HG03025 (cell line): ENCODE results near the gene IGFBP4.

Source experiments
- ATAC-seq: cut with Tn5 transposase; IDR thresholded peaks from one replicate; pipeline ENCODE4 v1.9.1; 2021; ENCODE audit warnings: mild to moderate bottlenecking, moderate library complexity; ENCODE audit not compliant: unreplicated experiment, low FRiP score

Gene IGFBP4

DNA sequence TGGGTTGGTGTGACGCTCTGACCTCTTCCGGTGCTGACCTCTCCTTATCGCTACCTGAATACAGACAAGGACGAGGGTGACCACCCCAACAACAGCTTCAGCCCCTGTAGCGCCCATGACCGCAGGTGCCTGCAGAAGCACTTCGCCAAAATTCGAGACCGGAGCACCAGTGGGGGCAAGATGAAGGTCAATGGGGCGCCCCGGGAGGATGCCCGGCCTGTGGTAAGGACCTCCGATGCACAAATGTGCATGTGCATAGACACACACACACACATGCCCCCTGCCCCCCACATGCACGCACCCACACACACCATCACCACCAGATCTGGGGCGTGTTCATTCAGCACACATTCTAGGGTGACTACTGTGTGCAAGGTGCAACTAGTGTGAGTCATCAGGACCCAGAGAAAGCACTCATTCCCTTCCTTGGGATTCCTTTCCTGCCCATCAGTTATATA is 9.7 kb downstream of the IGFBP4 start:
- ATAC-seq: no peak

DNA sequence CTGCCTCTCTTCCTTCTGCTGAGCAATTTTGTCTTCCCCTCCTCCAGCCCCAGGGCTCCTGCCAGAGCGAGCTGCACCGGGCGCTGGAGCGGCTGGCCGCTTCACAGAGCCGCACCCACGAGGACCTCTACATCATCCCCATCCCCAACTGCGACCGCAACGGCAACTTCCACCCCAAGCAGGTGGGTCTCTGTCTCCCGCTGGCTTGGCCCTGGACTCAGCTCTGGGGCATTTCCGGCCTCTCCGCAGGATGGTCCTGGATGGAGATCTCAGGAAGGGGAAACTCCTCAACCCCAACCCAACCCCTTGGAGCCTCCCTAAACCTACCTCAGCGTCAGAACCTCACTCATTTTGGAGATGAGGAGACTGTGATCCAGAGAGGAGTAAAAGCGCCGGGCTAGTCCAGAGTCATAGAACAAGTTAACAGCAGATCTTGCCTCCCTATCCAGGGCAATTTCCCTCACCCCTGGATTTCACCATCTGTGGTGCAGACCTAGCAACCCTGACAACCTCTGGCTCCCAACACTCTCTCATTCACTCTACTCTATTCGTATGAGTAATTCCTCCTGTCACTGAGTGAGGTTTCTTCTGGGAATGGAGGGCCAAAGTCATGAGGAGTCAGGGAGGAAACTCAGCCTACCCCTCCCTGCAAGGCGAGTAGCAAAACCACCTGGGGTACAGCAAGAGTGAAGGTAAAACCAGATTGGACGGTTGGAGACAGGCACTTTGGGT is 10.8 kb downstream of the IGFBP4 start:
- no peak for ATAC-seq

GRCh38 chr17:40454613-40454995 is 11.4 kb downstream of the IGFBP4 start:
- ATAC-seq: no peak

DNA sequence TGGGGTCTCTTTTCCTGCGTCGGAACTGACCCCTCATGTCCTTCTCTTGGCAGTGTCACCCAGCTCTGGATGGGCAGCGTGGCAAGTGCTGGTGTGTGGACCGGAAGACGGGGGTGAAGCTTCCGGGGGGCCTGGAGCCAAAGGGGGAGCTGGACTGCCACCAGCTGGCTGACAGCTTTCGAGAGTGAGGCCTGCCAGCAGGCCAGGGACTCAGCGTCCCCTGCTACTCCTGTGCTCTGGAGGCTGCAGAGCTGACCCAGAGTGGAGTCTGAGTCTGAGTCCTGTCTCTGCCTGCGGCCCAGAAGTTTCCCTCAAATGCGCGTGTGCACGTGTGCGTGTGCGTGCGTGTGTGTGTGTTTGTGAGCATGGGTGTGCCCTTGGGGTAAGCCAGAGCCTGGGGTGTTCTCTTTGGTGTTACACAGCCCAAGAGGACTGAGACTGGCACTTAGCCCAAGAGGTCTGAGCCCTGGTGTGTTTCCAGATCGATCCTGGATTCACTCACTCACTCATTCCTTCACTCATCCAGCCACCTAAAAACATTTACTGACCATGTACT is 13.2 kb downstream of the IGFBP4 start:
- no peak for ATAC-seq

DNA sequence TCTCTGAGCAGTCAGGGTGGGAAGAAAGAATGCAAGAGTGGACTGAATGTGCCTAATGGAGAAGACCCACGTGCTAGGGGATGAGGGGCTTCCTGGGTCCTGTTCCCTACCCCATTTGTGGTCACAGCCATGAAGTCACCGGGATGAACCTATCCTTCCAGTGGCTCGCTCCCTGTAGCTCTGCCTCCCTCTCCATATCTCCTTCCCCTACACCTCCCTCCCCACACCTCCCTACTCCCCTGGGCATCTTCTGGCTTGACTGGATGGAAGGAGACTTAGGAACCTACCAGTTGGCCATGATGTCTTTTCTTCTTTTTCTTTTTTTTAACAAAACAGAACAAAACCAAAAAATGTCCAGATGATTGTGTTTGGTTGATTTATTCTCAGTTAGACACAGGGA is 14.1 kb downstream of the IGFBP4 start:
- no peak for ATAC-seq

DNA sequence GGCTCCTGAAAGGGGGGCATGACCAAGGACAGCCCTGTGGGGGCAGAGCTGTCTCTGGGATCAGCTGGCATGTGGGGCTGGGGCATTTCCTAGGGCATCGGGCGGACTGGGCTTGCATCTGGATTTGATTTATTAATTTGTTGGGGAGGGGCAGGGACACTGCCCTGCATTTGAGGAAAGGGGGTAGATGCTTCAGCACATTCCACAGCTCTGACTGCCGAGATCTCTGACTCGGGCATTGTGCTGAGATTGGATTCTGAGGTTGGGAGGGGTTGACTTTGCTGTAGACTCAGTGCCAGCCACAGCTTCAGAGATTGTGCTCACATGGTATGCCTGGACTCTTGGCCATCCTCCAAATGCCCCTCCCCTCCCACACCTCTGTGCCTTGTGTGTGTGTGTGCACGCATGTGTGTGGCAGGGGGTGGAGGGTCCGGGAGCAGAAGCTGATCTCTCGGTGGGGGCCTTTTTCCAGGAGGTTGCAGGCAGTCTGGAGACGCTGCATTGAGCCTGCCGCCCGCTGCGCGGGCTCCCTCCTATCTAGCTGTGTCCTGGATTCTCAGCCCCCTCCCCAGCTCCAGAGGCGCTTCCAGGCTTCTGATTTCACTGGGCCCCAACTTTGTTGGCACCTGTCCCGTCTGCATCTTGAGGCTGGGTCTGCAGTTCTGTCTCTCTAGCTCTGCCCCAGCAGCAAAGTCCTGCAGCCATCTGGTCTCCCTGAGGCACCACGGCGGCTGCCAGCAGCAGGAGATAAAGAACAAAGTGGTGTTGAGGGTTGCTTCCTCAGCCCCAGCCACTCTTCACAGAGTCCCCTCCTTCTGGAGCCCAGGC is 14.9 kb downstream of the IGFBP4 start:
- no peak for ATAC-seq

DNA sequence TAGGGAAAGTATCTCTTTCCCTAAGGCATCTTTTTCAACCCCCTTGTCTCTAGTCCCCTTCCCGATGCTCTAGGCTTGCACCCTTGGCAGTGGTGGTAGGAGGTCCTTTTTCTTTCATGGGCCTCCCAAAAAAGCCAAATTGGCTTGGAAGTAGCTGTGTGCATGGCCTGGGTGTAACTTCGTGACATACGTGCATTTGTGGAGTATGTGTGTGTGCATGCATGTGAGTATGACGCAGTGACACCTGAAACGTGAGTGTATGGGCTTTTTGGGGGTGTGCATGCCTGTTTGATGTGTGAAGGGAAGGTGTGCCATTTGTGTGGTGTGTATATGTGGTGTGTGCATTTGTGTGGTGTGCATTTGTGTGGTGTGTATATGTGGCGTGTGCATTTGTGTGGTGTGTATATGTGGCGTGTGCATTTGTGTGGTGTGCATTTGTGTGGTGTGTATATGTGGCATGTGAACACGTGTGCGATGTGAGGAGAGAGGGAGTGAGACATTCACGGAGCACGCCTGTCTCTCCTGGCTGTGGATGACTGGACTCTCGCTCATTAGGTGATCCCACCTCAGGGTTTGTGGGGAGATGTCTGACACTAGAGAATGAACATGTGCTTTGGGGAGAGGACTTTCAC is 15.7 kb downstream of the IGFBP4 start:
- no peak for ATAC-seq

GRCh38 chr17:40459636-40460603 is 16.7 kb downstream of the IGFBP4 start:
- no peak for ATAC-seq

DNA sequence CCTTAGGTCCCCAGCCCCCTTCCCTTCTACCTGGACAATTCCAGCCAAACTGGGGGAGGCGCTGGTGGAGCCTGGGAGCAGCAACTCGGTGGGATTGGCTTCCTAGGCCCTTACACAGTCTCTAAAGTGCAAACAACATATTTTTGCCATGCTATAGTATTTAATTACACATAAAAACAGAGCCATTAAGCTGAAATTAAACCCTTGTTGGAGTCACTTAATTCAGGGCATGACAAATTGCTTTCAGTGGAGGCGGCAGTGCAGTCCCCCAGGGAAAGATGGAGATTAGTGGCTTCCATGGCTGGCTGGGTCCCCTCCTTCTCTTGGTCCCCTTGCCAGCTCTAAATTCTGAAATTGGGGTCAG is 17.3 kb downstream of the IGFBP4 start:
- no peak for ATAC-seq

DNA sequence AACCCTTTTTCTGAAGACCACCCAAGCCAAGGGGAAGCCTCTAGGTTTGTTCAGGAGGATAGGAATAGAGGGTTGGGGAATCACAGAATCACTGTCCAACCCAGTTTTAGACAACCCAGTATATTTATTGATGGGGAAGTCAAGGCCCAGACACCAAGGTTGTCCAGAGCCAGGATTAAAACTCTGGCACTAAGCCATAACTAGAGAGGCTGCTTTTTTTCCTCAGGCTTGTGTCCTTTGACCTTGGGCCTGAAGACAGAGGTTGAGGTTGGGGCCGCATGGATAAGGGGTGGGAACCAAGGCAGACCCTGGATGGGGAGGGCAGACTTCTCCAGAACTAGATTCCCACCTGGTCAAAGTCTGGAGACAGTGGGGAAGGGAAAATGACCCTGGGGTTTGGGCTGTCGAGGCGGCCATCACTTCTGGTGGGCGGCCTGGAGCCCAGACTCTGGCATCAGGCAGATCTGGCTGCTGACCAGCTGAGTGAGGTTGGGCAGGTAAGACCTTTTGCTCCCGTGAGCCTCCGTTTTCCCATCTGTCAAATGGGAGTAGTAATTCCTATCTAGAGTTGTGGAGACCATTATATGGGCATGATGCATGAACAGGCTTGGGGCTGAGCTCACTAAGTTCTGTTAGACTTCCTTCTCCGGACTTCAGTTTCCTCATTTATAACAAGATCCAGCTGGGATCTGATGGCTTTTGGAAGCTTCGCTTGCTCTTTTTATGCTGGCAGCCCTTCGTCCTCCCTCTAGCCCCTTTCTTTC is 17.9 kb downstream of the IGFBP4 start:
- no peak for ATAC-seq

DNA sequence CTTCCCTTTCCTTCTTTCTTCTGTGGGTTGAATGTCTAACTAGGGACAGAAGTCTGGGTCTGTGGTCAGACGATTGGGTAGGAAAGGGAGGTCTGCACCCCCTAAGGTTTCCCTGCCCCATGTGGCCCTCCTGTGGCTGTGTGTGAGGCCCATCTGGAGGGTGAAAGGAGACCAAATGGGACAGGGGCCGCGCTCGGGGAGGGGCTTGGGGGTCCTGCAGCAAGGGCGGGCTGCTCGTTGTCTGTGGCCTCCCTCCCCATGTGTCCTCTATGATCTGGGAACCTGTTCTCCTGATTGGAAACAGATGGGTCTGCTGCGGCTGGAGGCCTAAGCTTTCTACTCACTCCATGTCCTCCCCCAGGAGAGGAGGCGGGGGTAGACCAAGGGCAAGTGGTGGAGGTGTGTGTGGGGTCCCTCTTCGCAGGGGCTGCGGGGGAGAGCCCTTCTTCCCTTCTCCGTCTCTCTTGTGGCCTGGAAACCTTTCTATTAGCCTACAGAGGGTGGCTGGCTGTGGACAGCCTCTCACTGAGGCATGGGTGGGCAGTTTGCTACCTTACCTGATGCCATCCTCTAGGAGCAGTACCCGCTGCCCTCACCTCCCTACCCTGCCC is 18.6 kb downstream of the IGFBP4 start:
- ATAC-seq: no peak

- ATAC-seq: no peak
Observed at GRCh38 chr17:40462343-40463121, 19.3 kb downstream of the IGFBP4 start.

- no peak for ATAC-seq
Observed at GRCh38 chr17:40463122-40463550, 19.9 kb downstream of the IGFBP4 start.

GRCh38 chr17:40464392-40464855 is 21.2 kb downstream of the IGFBP4 start:
- no peak for ATAC-seq

GRCh38 chr17:40466298-40466971 is 23.2 kb downstream of the IGFBP4 start:
- no peak for ATAC-seq

- ATAC-seq: no peak
Observed at GRCh38 chr17:40467281-40467867, 24.1 kb downstream of the IGFBP4 start.

DNA sequence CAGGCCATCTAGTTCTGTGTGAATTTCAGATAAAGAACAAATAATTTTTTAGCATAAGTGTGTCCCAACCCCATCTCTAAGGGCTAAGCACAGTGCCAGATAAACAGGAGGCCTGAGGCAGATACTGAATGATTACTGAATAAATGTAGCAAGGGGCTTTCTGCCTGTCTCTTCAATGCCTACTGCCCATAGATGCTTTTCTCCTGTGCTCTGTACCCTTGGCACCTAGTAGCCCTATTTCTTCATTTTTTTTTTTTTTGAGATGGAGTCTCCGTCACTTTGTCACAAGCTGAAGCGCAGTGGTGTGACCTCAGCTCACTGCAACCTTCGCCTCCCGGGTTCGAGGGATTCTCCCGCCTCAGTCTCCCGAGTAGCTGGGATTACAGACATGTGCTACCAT is 25.3 kb downstream of the IGFBP4 start:
- no peak for ATAC-seq
